ENCODE data around the gene TJP1. TPM values are rescaled to one million over a fixed set of nuclear protein-coding genes. Genes with fewer than 3 reads are reported as not detected.

TJP1 gene
- total RNA-seq, 2 donors from 2014 or later: 131 to 145 TPM

- H3K27me3 ChIP-seq (ENCODE audit: control insufficient read depth, insufficient read depth, low read length, poor library complexity, severe bottlenecking): no peaks in the 10 kb centered on the region
- peaks cover 34% of the 10 kb centered on the region for H3K36me3 ChIP-seq (ENCODE audit: control insufficient read depth, insufficient read depth, low read length)
- TF ChIP-seq, protein P1, sequence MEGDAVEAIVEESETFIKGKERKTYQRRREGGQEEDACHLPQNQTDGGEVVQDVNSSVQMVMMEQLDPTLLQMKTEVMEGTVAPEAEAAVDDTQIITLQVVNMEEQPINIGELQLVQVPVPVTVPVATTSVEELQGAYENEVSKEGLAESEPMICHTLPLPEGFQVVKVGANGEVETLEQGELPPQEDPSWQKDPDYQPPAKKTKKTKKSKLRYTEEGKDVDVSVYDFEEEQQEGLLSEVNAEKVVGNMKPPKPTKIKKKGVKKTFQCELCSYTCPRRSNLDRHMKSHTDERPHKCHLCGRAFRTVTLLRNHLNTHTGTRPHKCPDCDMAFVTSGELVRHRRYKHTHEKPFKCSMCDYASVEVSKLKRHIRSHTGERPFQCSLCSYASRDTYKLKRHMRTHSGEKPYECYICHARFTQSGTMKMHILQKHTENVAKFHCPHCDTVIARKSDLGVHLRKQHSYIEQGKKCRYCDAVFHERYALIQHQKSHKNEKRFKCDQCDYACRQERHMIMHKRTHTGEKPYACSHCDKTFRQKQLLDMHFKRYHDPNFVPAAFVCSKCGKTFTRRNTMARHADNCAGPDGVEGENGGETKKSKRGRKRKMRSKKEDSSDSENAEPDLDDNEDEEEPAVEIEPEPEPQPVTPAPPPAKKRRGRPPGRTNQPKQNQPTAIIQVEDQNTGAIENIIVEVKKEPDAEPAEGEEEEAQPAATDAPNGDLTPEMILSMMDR (conservative IDR thresholded peaks at IDR 0.05): no peak
- H3K9ac ChIP-seq (ENCODE audit: extremely low read depth, low read length, poor library complexity, severe bottlenecking): no peak overlapping the region
- peaks cover 3% of the 10 kb centered on the region for H3K9me3 ChIP-seq (ENCODE audit: control insufficient read depth, low read length)
- H3K4me1 ChIP-seq (ENCODE audit: control insufficient read depth, insufficient read depth, low read length): no peaks in the 10 kb centered on the region
- H3K27ac ChIP-seq (ENCODE audit: low read depth, low read length): no peak overlapping the region
- no peak overlapping the region for H3K27ac Mint-ChIP-seq
- WGBS, 2 experiments (ENCODE audit: insufficient coverage in 1 of 2, insufficient read length in 1 of 2): 93 to 96% methylated on average over 2 to 6 of the region's 6 CpGs
- H3K4me3 Mint-ChIP-seq: no peak overlapping the region
- no peaks in the 10 kb centered on the region for H3K27me3 Mint-ChIP-seq (ENCODE audit: insufficient read depth)
- H3K4me1 Mint-ChIP-seq: peaks cover 27% of the 10 kb centered on the region
- no peak overlapping the region for H3K4me3 ChIP-seq (ENCODE audit: low read length)
- DNase-seq: no peak
- H3K36me3 Mint-ChIP-seq (ENCODE audit: low read depth): peaks cover 24% of the 10 kb centered on the region
- H3K9me3 Mint-ChIP-seq: peaks cover 5% of the 10 kb centered on the region
Measured at GRCh38 chr15:29774900-29775299, 47.4 kb downstream of the TJP1 start.

- Histone ChIP-seq H3K4me1 (ENCODE audit: control insufficient read depth, insufficient read depth, low read length) (no peaks in the 10 kb centered on the region), H3K9me3 (ENCODE audit: control insufficient read depth, low read length) (no peaks in the 10 kb centered on the region), H3K36me3 (ENCODE audit: control insufficient read depth, insufficient read depth, low read length) (peaks cover 38% of the 10 kb centered on the region), H3K4me3 (ENCODE audit: low read length) (no peak overlapping the region), H3K9ac (ENCODE audit: extremely low read depth, low read length, poor library complexity, severe bottlenecking) (no peak overlapping the region), H3K27ac (ENCODE audit: low read depth, low read length) (no peak overlapping the region), H3K27me3 (ENCODE audit: control insufficient read depth, insufficient read depth, low read length, poor library complexity, severe bottlenecking) (no peaks in the 10 kb centered on the region)
- H3K27me3 Mint-ChIP-seq (ENCODE audit: insufficient read depth): no peaks in the 10 kb centered on the region
- peaks cover 26% of the 10 kb centered on the region for H3K36me3 Mint-ChIP-seq (ENCODE audit: low read depth)
- no peaks in the 10 kb centered on the region for H3K9me3 Mint-ChIP-seq
- no peak for DNase-seq
- 92% methylated on average over 1 of the region's 1 CpG; no CpG with 5 or more reads in 1 of the 2 experiments for WGBS, 2 experiments (ENCODE audit: insufficient coverage in 1 of 2, insufficient read length in 1 of 2)
- H3K27ac Mint-ChIP-seq: no peak overlapping the region
- TF ChIP-seq, protein P1 (conservative IDR thresholded peaks at IDR 0.05): no peak
- H3K4me1 Mint-ChIP-seq: peaks cover 23% of the 10 kb centered on the region
- H3K4me3 Mint-ChIP-seq: no peak overlapping the region
Measured at GRCh38 chr15:29773816-29774215, 48.5 kb downstream of the TJP1 start.

DNA sequence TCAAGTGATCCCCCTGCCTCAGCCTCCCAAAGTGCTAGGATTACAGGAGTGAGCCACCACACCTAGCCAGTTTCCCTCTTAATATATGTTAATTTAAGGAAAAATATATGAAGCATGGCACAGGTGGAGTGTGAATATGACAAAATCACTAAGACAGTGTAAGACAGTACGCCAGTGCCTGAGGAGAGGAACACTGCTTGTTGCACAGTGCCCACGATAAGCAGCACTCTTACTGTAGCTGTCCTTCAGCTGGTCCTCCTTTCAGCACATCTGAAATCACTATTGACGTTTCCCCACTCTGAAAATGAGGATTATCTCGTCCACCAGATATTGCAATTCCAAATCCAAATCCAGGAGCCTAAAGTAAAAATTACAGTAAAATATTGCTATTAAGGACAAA, 49.3 kb downstream of the TJP1 start:
- H3K4me1 ChIP-seq (ENCODE audit: control insufficient read depth, insufficient read depth, low read length): no peaks in the 10 kb centered on the region
- Mint-ChIP-seq H3K9me3 (no peaks in the 10 kb centered on the region), H3K27ac (no peak overlapping the region), H3K36me3 (ENCODE audit: low read depth) (peaks cover 28% of the 10 kb centered on the region), H3K27me3 (ENCODE audit: insufficient read depth) (no peaks in the 10 kb centered on the region), H3K4me3 (no peak overlapping the region), H3K4me1 (peaks cover 15% of the 10 kb centered on the region)
- H3K9ac ChIP-seq (ENCODE audit: extremely low read depth, low read length, poor library complexity, severe bottlenecking): no peak overlapping the region
- H3K36me3 ChIP-seq (ENCODE audit: control insufficient read depth, insufficient read depth, low read length): peaks cover 46% of the 10 kb centered on the region
- DNase-seq: no peak
- no peaks in the 10 kb centered on the region for H3K9me3 ChIP-seq (ENCODE audit: control insufficient read depth, low read length)
- H3K27me3 ChIP-seq (ENCODE audit: control insufficient read depth, insufficient read depth, low read length, poor library complexity, severe bottlenecking): no peaks in the 10 kb centered on the region
- 92 to 94% methylated on average over 2 to 3 of the region's 4 CpGs for WGBS, 2 experiments (ENCODE audit: insufficient coverage in 1 of 2, insufficient read length in 1 of 2)
- TF ChIP-seq, protein P1 (conservative IDR thresholded peaks at IDR 0.05): no peak
- no peak overlapping the region for H3K4me3 ChIP-seq (ENCODE audit: low read length)
- no peak overlapping the region for H3K27ac ChIP-seq (ENCODE audit: low read depth, low read length)
